NCI-H2029 treated with DMSO at 0.1 percent for 48 hours (cell line): ENCODE data around the gene MARVELD1.
"Not testable (repeated sequence)": the region's sequence is repeated elsewhere in the genome, so short reads cannot be mapped to it uniquely, and the experiment has no call there.

Experiments
- DNase-seq: peaks from one replicate; lab custom pipeline; 2025; lab: John Stamatoyannopoulos, UW

MARVELD1 gene

GRCh38 chr10:97690133-97690532 is 23.4 kb upstream of the MARVELD1 start:
- no peak for DNase-seq

- not testable (repeated sequence) for DNase-seq
These were observed 15.4 kb upstream of the MARVELD1 start for GRCh38 chr10:97698072-97698655.

GRCh38 chr10:97701438-97702069 is 12.0 kb upstream of the MARVELD1 start:
- DNase-seq, result peak; percentile 18

GRCh38 chr10:97703398-97704067 is 10.0 kb upstream of the MARVELD1 start:
- DNase-seq, result no peak

- DNase-seq, result no peak
These were observed 9.2 kb upstream of the MARVELD1 start for GRCh38 chr10:97704341-97704740.

- no peak for DNase-seq
These were observed 8.4 kb upstream of the MARVELD1 start for GRCh38 chr10:97705006-97705670.

GRCh38 chr10:97707134-97707861 is 6.2 kb upstream of the MARVELD1 start:
- DNase-seq, result no peak

GRCh38 chr10:97708167-97708566 is 5.4 kb upstream of the MARVELD1 start:
- DNase-seq, result no peak

GRCh38 chr10:97708976-97709946 is 4.3 kb upstream of the MARVELD1 start:
- DNase-seq, result no peak

- DNase-seq, result no peak
These were observed 1.6 kb upstream of the MARVELD1 start for GRCh38 chr10:97711640-97712572.

- DNase-seq, result no peak
These were observed 383 bp downstream of the MARVELD1 start for GRCh38 chr10:97713826-97714400.

- no peak for DNase-seq
These were observed 1.1 kb downstream of the MARVELD1 start for GRCh38 chr10:97714401-97715258.

- DNase-seq, result no peak
These were observed 1.8 kb downstream of the MARVELD1 start for GRCh38 chr10:97715259-97715874.

- DNase-seq, result no peak
These were observed 4.1 kb downstream of the MARVELD1 start for GRCh38 chr10:97717627-97718026.

GRCh38 chr10:97718178-97718577 is 4.6 kb downstream of the MARVELD1 start:
- DNase-seq, result no peak

- no peak for DNase-seq
These were observed 5.2 kb downstream of the MARVELD1 start for GRCh38 chr10:97718659-97719142.

GRCh38 chr10:97719602-97720001 is 6.1 kb downstream of the MARVELD1 start:
- no peak for DNase-seq
